Stimulated activated CD4-positive, alpha-beta T cell treated with anti-CD3 and anti-CD28 coated beads, Interleukin-1b, Interleukin-23, amount 100 ng/mL, for 4 hours (primary cell): ENCODE data around the gene OMA1.
"Not testable (repeated sequence)": the region's sequence is repeated elsewhere in the genome, so short reads cannot be mapped to it uniquely, and the experiment has no call there.

Experiments
- DNase-seq, 2 donors: peaks; one replicate each; pipeline ENCODE4 v3.0.0-alpha.2; 2020; ENCODE audit warnings: low read depth in 2 of 2

Gene OMA1

DNA sequence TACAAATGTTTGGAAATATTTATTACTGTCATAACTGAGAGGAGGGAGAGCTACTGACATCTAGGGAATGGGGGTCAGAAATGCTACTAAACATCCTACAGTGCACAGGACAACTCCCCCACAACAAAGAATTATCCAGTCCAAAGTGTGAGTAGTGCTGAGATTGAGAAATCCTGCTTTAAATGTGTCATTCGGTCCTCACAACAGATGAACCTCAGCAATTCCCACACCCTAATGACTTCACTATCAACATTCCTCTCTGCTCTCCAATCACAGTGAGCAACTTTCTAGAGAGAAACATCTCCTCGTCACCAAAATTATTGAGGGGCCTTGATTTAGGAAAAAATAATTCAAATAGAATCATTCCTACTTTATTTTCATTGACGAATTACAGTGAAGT is 18.0 kb downstream of the OMA1 start:
- DNase-seq: no peak

DNA sequence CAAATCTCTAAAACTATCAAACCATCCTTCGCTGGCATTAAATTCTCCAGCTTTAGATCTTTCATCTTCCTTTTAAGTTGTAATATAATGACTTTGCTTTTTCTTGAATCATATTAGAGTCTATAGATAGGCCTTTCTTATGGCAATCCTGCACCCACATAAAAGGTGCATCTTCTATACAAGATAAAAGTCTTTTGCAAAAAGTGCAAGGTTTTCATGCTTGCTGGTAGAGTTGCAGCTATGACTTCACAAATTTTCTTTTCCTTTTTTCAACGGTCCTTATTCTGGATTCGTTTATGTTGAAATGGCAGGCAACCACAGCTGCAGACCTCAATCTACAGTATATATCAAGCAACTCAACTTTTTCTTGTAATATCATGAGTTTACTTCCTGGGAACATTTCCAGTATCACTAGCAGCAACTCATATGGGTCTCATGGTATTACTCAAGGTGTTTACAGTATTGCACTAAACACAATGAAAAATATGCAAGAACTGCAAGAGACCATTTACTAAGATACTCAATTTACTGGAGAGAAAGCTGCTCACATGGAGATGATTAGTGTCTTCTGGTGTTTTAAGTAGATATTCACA is 22.1 kb downstream of the OMA1 start:
- DNase-seq: no peak

DNA sequence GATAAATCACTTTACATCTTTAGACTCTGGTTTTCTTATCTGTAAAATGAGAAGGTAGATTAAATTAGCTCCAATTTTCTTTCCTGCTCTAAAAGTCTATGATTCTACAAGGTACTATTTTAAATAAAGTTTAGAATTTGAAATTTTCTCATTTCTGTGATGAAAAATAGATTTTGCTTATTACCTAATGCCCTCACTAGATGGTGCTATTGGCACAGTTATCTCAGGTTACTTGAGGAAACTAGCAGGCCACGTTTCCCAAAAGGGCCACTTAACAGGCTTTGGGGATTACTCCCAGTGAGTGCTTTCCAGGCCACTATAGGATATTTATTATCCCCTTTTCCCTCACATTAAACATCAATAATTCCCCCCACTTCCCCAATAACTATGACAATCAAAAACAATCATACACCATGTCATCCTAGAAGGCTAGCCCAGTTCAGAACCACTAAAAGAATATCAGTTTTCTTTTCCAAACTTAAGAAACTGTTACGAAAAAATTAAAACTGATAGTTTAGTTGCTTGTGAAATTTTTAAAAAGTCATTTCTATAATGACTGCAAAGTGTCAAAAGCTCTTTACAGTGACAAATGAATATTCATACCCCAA is 30.6 kb downstream of the OMA1 start:
- peak in 1 of 2 donors; percentile 18 for DNase-seq

DNA sequence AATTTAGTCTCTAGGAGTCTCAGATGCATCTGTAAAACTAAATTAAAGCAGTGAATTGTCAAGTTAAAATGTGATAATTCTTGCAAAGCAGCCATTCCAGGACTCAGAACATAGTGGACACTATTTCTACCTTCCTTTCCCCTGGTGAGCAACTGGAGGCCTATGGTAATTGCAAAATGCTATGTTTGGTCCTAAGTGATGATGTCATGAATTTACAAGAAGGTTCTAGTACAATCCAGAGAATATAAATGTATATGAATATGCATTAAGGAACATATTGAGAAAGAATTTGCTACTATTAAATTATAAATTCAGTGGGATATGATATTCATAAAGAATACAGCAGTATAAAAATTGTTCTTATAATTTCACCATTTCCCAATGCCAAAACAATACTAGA is 32.6 kb downstream of the OMA1 start:
- DNase-seq: no peak

DNA sequence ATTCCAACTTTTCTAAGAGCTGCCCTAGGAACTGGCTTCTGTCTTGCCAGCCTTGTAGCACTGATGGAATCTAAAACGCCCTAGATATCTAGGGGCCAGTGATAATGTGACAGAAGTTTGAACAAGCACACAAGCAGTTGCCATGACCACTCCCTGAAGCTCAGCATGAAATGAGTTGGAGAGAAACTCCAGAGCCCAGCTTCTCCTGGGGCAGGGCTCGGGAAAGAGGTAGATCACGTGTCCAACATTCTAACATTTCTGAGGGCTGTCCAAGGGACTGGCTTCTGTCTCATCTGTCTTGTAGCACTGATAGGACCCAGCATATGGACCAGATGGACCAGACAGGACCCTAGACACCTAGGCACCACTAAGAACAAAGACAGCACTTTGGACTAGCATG is 37.9 kb downstream of the OMA1 start:
- DNase-seq: no peak

DNA sequence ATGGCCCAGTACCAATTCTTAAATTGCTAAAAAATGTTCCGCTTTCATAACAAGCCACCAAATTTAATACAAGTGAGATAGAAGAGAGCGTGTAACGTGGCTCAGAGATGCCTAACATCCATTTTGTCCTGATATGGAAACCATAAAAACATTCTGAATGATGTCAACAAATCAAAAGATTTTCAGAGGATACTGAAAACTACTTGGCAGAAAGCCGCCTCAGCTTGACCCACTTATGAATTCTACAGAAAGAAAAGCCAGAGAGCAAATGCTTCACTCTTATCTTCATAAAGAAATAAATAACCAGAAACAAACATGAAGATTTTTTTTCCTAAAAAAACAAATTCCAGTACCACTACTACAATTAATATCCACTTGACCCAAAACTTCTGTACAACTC is 41.2 kb downstream of the OMA1 start:
- no peak for DNase-seq

DNA sequence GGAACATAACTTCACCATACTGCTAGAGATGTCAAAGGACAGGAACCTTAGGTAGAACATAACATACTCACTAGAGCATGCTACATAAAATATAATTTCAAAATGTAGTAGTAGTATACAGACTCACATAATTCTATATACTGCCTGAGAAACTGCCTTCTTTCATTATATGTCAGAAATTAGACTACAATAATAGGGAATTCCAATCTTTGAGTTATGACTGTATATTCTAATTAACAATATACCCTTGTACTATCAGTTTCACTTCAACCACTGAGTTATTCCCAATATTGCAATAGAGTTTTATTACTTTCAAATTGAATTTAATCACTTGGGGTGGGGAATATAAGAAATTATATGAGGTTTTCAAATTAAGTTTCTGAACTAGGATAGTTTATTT is 44.0 kb downstream of the OMA1 start:
- no peak for DNase-seq

DNA sequence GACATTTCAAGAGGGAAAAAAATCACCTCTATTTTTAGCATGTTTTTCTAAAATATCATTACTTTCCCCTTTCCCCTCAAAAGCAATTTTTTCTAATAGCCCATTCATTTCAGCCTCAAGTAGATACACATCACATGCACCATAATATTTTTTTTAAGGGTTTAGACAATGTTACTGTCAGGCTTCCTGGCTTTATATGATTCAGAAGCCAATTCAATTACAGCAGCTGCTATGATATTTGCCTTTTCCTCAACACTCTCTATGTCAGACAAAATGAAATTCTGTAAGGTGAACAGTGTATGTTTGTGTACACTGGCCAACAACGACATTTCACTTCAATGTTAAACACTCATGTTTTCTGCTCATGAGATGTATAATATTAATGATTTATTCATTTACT is 46.5 kb downstream of the OMA1 start:
- DNase-seq: no peak

DNA sequence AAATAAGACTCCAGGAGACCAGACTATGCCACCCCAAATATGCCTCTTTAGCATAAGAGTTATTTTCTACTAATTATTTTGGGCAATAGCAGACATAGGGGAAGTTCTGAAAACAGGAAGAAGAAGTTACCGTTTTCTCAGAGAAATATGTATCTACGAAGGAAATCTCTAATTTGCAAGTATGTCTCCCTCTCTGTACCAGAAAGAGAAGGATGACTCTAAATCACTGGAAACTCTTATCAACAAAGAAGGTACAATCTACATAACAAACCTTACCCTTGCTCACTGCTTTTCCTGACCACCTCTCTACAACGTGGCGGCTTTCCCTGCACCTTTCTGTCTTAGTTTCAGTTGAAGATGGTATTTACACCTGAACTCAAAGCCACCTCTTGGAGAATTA is 49.0 kb downstream of the OMA1 start:
- DNase-seq: no peak

DNA sequence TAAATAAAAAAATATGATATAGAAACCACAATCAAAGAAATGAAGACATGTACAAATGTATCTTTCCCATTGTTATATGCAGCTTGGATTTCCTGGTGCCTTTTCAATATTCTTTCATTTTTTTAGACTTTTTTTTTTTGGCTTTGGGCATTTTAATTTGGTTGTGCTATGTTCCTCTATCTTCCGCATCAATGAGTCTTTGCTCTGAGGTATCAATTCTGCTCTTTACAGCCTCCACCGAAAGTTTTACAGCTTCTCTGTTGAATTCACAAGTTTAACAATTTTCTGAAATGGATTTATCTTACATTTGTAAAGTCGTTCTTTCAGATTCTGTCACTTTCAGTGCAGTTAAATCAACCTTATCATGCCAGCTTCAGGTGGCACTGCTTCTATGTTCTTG is 50.5 kb downstream of the OMA1 start:
- no peak for DNase-seq

DNA sequence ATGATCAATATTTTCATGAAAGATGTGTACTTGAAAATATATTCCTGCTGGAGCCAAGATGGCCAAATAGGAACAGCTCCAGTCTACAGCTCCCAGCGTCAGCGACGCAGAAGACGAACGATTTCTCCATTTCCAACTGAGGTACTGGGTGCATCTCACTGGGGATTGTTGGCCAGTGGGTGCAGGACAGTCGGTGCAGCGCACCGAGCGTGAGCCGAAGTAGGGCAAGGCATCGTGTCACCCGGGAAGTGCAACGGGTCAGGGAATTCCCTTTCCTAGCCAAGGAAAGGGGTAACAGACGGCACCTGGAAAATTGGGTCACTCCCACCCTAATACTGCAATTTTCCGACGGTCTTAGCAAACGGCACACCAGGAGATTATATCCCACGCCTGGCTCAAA is 57.6 kb downstream of the OMA1 start:
- DNase-seq: not testable (repeated sequence)

DNA sequence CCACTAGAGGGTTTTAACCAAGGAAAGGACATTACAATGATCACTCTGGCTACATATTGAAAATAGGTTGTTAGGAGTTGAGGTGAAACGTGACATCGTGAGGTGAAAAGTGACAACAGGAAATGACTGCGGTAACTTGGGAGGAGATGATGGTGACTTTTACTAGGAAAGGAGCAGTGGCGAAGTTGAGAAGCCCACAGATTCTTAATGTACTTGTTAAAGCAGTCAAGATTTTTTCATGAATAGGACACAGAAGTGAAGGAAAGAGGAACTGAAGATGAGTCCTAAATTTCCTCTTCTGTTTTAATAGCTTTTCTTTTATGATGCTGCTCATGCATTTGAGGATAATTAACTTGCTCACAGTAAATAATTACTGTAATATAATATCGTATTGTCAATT is 59.5 kb downstream of the OMA1 start:
- no peak for DNase-seq

DNA sequence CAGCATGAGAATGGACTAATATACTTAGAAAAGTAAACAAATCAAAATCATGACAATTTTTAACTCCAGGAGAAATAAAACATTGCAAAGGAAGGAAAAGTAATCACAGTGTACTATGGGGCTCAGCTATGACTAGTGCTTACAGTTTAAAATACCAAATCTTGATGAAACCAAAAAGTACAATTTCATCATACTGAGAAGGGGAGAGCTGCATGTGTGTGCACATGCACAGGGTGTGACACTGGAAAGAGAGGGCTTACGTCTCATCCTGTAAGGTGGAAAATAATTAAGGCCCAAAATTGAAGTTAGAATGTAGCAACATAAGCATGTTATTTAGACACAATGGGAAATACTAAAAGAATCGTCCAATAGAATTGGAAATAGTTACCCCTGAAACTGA is 64.6 kb downstream of the OMA1 start:
- DNase-seq: no peak

DNA sequence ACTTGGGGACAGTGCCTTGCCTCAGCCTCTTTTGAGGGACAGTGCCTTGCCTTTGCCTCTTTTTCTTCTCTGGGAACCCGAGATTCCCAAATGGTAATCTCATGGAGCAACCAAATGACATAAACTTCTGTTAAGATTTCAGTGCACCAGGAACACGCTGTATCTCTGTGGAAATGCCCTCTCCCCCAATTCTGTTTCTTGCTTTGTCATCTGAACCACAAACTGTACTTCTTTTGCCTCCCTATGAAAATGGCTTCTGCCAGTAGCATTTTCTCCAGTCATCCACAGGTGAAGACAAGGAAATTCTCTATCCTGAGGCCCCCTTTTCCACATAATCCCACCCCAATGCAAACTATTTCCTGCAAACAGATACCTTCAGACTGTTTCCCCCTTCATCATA is 66.3 kb downstream of the OMA1 start:
- no peak for DNase-seq

DNA sequence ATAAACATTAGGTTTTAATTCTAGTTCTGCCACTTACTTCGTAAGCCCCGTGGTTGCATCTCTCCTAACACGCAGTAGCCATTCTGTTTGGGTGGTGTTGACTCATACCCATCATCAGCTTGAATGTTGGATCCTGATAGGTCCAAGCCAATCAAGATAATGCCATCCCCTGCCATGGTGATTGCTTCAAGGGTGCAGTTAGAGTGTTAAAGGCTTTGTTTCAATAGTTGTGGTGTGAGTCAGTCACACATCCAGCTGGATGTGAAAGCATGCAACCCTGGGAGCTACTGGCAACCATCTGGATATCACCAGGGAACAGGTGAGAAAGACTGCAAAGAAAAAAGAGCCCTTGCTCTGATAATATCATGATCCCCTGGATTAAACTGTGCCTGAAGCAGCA is 69.1 kb downstream of the OMA1 start:
- no peak for DNase-seq

DNA sequence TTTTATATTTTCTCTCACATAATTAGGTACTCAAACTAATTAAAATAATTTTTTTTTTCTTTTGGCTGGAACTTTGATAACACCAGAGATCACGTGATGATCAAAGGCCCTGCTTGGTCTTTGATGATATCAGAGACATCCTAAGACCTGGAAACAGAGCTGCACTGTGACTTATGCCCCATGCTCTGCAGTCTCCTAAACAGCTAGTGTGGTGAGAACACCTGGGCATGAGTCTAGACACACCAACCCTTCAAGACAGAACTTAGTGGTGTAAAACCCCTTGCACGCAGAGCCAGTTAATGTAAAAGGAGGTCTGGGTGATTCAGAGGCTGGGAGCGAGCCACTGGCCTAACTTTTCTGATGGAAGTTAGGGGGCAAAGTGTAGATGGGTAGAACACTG is 70.3 kb downstream of the OMA1 start:
- no peak for DNase-seq

DNA sequence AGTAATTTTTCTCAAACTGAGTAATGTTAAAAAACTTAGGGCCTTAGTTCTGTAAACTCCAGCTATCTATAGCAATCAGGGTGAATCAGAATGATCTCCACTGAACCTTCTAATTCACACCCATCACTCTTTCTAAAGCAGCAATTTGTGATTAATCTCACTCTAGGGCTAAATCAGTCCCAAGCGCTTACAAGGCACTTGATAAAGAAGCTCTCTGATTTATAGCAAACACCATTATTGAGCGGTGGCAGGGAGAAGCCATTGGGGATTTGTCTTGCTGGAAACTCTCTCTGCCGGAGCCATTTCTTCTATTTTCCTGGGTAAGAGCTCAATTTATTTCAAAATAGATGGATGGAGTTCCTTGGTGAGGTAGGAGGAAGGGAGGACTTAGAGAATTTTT is 77.0 kb downstream of the OMA1 start:
- DNase-seq: no peak

DNA sequence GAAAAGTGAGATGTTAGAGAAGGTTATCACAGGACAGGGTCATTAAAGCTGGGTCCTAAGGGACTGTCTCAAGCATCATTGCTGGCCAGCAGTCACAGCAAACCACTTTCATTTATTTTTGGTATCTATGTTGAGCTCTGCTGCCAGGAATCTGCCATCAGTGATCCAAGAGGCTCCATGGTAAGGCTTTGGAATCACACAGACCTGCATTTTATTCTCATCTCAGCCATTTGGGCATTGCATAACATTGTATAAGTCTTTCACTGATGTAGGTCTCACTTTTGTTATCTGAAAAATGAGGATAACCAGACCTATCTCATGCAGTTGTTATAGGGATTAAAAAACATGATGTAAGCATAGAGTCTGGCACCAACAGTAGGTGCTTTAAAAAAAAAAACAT is 77.5 kb downstream of the OMA1 start:
- DNase-seq: no peak

DNA sequence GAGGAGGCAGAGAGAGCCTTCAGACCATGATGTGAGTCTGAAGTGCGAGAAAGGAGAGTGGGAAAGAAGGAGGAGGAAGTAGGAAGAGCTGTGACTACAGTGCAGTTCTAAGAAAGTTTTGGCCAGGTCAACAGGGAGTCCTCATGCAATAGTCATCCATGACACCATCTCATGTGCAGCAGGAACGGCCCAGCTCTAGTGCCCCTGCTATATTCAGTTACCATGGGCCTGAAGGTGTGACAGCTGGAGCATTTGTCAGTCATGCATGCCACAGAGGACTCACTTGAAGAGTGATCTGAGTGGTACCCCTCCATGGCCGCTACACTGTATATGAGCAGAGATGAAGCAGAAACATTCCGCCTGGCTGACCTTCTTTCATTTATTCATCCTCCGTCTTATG is 77.9 kb downstream of the OMA1 start:
- DNase-seq: no peak

DNA sequence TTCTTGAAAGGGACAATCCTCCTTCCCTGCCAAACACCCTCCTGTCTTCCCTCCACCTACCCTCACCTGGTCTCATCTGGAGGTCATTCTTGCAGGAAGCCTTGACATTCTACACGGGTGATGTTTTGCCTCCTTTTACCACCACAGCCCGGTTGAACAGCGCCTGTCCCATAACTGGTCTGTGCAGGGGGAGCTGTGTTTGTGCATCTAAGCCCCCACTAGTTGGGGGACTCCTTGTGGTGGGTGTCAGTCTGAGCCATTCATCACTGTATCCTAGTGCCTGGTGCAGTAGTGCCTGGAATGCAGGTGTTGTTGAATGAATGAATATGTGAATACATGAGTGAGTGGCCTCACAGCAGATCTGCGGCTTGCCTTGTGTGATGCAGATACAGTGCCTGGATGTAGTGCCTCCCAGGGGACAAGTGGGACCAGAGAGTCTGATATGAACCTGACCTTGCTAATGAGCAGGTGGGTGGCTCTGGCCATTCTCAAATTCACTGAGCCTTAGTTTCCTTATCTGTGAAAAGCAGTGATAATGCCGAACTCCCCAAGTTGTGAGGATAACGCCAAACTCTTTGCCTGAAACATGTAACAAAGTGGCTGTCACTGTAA is 79.8 kb downstream of the OMA1 start:
- no peak for DNase-seq

DNA sequence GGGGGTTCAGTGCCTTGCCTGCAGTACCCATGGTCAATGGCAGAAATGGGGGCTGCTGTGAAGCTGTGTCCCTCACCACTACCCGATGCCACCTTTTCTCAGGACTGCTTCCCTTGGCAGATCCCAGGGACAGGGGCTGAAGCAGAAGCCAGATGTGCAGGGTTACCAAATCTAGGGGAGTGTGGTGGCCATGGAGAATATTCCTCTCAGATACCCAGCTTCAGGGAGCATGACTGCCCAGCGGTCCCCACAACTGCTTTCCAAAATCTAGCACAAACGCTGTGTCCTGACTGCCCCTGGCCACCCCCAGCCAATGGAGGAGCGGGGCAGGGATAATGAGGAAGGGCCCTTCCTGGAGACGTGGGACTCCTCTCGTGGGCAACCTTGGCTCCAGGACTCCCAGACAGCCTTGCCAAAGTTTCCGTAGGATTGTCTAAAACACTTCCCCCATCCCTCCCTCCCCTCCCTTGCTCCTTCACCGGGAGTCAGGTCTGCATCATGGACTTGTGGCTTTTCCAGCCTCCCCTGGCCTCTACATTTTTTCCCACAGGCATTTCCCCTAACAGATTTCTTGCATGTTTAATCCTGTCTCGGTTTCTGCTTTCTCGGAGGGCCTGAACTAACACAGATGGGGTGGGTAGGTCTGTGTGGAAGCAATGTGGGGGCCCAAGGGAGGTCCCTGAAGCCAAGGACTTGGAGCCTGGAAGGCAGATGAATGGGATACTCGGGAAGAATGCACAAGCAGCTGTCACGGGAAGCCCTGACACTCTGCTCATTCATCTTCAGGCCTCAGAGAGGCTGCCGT is 80.5 kb downstream of the OMA1 start:
- DNase-seq: no peak

DNA sequence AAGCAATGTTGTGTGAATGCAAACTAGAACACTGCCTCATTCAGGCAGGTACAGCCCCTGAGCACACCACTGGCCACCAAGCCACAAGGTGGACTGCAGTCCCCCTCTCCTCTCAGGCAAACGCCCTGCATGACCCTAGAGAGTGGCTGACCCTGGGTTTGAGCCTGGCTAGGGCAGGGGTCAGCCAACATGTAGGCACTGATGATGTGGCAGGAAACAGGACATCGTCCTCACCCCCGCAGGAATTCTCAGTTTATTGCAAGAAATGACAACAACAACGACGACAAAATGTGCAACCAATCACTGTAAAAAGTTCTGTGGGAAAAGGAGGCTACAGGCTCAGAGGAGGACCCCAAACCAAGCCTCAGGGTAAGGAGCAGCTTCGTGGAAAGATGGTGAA is 81.3 kb downstream of the OMA1 start:
- DNase-seq: no peak

DNA sequence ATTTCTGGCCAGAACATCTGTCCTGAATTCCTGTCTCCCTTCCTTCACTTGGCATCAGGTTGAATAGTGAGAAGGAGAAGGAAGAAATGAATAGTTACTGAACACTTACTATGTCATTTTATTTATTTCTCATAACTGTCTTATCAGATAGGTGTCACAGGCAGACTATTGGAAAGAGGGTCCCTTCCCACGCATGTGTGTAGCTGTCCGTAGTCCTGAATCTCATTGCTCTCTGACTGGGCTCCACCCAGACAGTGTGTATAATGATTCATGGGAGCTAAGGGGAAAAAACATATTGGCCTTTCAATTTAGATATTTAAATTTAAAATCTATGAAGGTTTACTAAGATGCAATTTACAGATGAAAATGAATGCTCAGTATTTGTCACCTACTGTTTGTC is 86.1 kb downstream of the OMA1 start:
- DNase-seq: no peak
